Ishikawa (cell line): ENCODE results near the gene LCP2.

Source experiments
- CREB1 ChIP-seq: IDR thresholded peaks from 2 replicates; pipeline ENCODE4 v1.6.1; 2012; ENCODE audit warnings: low read depth
- EGR1 ChIP-seq: IDR thresholded peaks from 2 replicates; pipeline ENCODE4 v1.6.1; 2012
- EP300 ChIP-seq: IDR thresholded peaks from 2 replicates; pipeline ENCODE4 v1.6.1; 2012; ENCODE audit warnings: borderline replicate concordance
- NFIC ChIP-seq: IDR thresholded peaks from 2 replicates; pipeline ENCODE4 v1.6.1; 2012
- RAD21 ChIP-seq: IDR thresholded peaks from 2 replicates; pipeline ENCODE4 v1.6.1; 2012; ENCODE audit warnings: low read depth
- TAF1 ChIP-seq: IDR thresholded peaks from 2 replicates; pipeline ENCODE4 v1.6.1; 2012; ENCODE audit warnings: low read depth, mild to moderate bottlenecking
- TF ChIP-seq, protein P1 (sequence below): IDR thresholded peaks from 2 replicates; pipeline ENCODE4 v1.6.1; 2012

DNA sequence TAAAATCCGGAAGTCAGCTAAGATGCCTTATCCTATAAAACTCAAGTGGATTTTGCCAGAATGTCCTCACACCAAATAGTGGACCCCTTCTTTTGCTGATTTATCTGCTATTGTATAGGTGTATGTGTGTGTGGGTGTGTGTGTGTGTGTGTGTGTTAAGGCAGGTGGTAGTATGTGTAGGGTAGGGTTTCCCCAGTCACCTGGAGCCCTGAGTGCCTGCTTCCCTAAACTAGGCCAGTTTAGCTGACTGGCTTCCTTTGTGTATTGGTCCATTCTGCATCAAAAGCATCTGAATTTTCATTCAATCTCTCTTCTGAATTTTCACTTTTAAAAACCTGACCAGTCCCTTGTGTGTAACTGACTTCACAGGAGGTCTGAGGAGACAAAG is 42.2 kb upstream of the LCP2 start:
- TF ChIP-seq, protein P1, sequence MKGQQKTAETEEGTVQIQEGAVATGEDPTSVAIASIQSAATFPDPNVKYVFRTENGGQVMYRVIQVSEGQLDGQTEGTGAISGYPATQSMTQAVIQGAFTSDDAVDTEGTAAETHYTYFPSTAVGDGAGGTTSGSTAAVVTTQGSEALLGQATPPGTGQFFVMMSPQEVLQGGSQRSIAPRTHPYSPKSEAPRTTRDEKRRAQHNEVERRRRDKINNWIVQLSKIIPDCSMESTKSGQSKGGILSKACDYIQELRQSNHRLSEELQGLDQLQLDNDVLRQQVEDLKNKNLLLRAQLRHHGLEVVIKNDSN: no peak
- TF ChIP-seq EGR1 (no peak), RAD21 (no peak), CREB1 (no peak), TAF1 (no peak), NFIC (no peak), EP300 (no peak)
